Fibroblast of mammary gland (primary cell): ENCODE results near the gene GCLM.

Experiments
- DNase-seq: peaks from one replicate; pipeline ENCODE4 v3.0.0-alpha.2; 2010; ENCODE audit warnings: low read depth
- H3K4me3 ChIP-seq: 2 replicates; pipeline ENCODE4 v1.5.1; 2011; ENCODE audit warnings: low read depth, mild to moderate bottlenecking, low read length, moderate library complexity; ENCODE audit not compliant: control insufficient read depth
- CTCF ChIP-seq: conservative IDR thresholded peaks from 2 replicates; pipeline ENCODE4 v1.5.1; 2011; ENCODE audit warnings: low read depth, low read length, inconsistent platforms; ENCODE audit not compliant: control insufficient read depth, insufficient read depth

Gene GCLM

GRCh38 chr1:93842750-93843500, 66.3 kb downstream of the GCLM start:
- DNase-seq = peak; percentile 69
- no peak overlapping the region for H3K4me3 ChIP-seq
- no peak for TF ChIP-seq CTCF

- no peak for DNase-seq
- TF ChIP-seq CTCF = no peak
- H3K4me3 ChIP-seq = no peak overlapping the region
Observed at GRCh38 chr1:93841771-93842170, 67.5 kb downstream of the GCLM start.

GRCh38 chr1:93840956-93841482, 68.2 kb downstream of the GCLM start:
- no peak for TF ChIP-seq CTCF
- no peak for DNase-seq
- H3K4me3 ChIP-seq = no peak overlapping the region

- DNase-seq = peak; percentile 40
- no peak for TF ChIP-seq CTCF
- H3K4me3 ChIP-seq = no peak overlapping the region
Observed at GRCh38 chr1:93839753-93840152, 69.5 kb downstream of the GCLM start.

- peak; percentile 96 for DNase-seq
- TF ChIP-seq CTCF = no peak
- H3K4me3 ChIP-seq = no peak overlapping the region
Observed at GRCh38 chr1:93839307-93839706, 69.9 kb downstream of the GCLM start.

GRCh38 chr1:93837961-93838360, 71.3 kb downstream of the GCLM start:
- no peak for TF ChIP-seq CTCF
- no peak overlapping the region for H3K4me3 ChIP-seq
- DNase-seq = no peak
